Measurements from ENCODE around the gene CHMP3.

GRCh38 chr2:86492048-86492453 lies 71.2 kb downstream of the CHMP3 start:
- TF ChIP-seq CTCF (IDR thresholded peaks at IDR 0.05) = no peak
- TF ChIP-seq POLR2A (IDR thresholded peaks at IDR 0.05) = no peak

Measured in Peyer's patch (tissue), 4 donors.